Activated CD4-positive, alpha-beta T cell treated with anti-CD3 and anti-CD28 coated beads, Interleukin-2, amount 50 U/mL, for 16 hours (primary cell): ENCODE data around the gene NHSL1.

Source experiments
- DNase-seq: peaks from one replicate; pipeline ENCODE4 v3.0.0-alpha.2; 2020

NHSL1 gene

DNA sequence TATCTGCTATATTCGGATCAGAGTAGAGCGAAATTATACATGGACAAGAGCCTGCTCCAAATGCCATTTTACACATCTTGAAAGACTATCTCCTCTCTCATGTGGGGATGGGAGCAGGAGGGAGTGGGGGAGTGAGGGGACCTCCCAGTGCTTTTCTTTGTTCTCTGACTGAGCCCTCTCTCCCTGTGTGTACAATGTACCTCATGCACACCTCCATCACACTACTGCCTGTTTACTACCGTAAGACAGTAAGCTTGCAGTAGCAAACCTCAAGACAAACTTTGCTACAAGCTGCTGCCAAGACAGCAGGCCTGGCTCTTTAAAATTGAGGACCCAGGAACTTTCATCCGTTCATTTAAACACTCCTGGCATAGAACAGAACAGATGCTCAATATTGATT is 7.2 kb downstream of the NHSL1 start:
- DNase-seq, result no peak

DNA sequence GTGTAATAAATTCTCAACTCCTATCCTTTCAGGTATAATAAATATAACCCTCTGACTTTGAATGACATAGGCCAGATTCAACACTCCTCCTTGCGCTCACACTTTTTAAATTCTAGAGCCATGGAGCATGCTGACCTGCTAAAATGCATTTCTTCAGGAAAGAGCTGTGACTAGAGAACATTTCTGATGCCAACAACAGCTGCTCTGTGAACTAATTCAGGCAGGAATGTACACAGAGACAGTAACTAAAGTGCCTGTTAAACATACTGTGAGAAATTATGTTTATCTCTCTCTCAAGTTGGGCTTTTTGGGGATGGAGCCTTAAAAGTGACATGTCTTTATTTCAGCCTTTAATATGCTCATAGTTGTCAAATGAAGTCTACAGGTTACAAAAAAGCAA is 8.3 kb downstream of the NHSL1 start:
- no peak for DNase-seq

DNA sequence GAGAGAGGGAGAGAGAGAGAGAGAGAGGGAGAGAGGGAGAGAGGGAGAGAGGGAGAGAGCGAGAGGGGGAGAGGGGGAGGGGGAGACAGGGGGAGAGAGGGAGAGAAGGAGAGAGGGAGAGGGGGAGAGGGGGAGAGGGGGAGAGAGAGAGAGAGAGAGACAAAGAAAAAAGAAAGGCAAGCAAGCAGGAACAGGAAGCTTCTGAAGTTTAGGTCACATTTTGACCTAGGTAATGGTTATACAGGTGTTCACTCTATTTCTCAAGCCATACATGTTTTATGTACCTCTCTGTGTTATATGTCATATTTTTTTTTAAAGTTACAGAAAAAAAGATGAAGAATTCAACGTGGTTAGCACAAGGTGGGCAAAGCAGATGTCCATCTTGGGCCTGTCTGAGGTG is 9.4 kb downstream of the NHSL1 start:
- no peak for DNase-seq

DNA sequence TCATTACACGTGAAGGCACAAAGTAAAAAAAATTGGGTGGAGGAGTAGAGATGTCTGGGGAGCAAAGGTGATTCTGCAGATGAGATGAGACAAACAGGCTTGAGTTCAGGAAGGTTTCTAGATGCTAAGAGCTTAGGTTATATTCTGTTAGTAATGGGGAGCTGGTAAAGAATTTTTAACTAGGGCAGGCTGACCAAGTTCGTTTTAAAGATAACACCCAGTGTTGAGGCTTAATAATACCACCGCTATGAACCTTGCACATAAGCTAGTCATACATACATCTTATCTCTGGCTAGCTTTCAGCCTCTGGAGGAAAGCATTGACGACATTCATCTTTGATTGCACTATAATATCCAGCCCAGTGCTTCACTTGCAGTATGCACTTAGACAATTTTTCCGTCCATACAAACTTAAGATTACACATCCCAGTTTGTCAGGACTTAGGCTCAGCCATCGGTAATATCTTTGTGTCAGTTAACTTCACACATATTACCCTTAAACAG is 12.1 kb downstream of the NHSL1 start:
- DNase-seq, result no peak

DNA sequence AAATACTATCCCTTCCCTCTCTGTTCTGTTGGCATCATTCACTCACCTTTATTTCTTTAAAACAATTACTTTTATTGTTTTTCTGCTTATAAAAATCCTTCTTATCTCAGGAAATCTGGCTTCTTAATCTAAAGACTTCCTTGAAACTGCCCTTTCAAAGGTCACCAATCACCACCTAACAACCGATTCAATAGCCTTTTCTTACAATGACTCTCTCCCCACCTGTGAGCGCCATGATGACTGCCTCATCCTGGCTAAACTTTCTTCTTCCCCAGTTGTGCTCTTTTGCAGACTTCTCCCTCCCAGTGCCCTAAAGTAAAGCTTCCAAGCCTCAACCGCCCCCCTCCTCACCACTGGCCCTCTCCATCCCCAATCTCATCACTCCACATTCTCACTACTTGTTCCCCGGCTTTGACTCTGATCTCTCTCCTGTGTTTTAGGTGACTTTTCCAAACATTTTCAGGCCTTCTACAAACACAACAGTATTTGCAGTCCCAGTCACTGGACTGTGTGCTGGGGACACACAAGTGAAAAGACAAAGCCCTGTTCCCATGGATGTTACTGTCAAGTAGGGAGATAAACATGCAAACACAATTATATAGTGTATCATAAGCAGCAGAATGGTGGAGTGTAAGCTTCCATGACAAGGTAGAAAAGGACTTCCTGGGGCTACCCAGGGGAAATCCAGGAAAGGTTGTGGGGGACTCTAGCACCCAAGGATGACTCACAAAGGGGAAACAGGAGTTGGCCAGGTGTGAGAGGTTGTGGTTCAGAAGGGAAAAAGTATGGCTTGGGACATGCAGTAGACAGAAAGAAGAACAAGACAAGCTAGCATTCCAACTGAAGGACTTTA is 12.8 kb downstream of the NHSL1 start:
- DNase-seq, result no peak

DNA sequence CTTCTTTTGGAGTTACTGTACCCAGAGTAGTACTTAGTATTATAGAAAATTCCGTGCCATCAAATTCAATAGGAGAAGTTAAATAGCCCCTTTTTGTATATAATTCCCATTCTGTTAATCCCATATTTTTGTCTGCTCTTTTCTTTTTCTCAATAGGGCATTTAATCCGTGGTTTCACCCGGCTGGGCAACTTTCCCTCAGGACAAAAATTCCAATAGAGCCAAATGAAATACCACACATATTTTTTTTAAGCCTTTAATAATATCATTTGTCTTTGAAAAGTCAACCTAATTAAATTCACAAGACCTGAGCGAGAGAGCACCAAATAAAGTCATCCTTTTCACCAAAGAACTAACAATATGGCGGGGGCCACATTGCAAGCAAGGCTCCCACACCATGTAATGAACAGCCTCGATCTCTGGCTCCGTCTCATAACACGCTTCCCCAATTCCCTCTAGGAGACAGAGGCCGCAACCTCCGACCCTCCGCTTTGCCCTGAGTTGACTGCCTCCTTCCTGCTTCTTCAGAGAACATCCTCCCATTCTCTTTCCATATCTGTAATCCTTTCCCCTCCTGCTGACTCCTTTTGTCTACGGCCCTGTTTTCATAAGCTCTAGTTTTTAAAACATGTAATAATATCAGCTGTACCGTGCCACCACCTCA is 13.6 kb downstream of the NHSL1 start:
- no peak for DNase-seq

DNA sequence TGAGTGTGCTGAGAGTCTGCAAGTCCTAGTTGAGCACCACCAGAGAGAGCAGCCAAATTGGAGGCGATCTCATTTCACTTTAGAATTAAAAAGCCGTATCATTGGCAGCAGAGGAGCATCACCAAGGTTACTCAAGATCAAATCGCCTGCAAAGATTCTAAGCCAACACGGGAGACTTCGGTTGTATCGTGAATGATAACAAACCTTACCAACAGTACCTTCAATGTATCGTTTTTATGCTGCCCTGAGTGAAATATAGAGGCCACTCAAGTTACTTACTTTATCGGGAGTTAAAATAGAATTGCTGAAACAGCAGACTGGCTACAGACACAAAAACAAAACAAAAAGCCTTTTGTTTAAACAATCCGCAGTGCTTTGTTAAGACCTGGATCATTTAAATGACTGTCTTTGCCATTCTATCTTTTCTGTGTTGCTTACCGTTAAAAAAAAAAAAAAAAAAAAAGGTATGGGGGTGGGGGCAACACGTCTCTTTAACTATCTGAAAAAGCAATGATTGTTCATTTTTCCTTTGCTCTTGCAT is 14.2 kb downstream of the NHSL1 start:
- DNase-seq, result no peak

DNA sequence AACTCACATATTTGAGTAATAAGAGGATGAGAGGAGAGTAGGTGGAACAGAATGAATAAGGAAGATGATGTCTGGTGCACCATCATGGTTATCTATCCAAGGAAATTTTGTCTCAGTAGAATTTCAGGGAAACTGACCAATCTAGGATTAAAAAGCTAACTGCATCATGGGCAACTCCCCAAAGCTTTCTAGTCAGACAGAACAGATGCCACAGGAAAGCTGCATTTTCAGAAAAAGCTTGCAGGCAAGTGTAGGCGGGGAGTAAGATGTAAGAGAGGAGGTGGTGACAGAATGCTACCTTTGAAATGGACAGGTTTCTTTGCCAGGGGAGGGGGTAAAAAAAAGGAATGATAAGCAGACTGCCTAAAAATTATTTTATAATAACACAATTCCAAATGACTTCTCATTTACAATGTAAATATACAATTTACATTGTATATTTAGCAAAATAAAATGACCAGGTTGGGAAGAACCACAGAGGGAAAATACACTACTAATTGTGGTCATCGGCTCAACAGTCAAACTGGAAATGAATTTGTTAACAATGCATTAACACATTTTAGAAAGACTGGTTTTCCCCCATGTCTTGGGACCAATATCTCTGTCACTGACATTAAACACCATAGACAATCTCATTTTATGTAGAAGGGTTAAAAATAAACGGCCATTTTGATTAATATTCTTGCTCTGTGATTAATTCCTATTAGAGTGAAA is 15.1 kb downstream of the NHSL1 start:
- no peak for DNase-seq

DNA sequence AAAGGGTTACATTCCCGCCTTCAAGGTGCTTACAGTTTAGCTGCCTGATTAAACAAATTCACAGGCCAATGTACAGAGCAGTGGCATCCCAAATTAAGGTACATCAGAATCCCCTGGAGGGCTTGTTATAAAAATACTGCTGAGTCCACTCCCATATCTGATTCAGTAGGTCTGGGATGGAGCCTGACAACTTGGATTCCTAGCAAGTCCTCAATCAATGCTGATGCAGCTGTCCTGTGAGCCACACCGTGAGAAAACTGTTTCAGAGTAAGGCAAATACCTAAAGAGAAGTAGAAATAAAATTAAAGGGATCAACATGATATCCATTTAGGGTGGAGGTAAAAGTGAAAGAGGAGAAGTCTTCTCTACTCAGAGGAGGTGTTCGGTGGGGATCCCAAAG is 16.5 kb downstream of the NHSL1 start:
- DNase-seq, result no peak

DNA sequence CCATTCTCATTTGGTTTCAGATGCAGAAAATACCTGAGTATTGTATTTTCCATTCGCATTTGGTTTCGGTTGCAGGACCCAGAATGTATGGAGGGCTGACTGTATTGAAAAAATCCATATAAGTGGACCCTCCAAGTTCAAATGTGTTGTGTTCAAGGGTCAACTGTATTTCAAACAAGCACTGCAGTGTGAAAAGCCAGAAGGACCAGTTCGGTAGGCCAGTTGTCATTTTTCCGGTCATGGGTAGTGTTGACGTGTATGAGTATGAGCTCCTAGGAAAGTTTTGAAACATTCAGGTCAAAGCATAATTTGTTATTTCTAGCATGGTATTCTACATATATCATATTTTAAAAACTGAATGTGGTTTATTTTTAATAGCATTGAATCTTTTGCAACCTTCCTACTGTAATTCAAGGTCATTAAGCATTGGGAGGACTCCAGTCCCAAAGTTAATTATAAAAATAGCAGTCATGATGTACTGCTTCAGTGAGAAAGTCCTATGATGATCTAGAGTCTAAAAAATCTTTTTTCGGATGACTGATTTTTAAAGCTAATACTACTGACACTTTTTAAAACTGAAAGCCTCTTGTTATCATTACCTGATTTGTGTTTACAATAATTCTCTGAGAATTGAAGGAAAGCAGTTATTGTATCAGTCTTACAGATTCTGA is 18.9 kb downstream of the NHSL1 start:
- DNase-seq, result no peak

DNA sequence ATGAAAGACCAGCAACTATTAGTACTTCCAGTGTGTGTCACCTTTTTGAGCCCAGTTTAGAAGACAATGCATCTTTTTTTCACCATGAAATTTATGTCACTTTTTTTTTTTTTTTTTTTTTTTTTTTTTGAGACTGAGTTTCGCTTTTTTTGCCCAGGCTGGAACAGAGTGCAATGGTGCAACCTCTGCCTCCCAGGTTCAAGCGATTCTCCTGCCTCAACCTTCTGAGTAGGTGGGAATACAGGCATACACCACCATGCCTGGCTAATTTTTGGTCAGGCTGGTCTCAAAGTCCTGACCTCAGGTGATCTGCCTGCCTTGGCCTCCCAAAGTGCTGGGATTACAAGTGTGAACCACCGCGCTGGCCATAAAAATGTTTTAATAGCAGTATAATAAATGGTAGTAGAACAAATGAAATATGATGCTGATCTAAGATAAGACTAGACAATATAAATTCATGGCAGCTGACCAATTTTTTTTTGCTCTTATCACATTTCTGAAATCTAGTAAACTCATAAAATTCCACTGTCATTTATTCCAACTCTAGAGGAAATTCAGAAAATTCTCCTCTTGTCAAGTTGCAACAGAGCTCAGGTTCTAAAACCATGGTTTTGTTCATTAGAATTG is 21.3 kb downstream of the NHSL1 start:
- DNase-seq, result no peak

DNA sequence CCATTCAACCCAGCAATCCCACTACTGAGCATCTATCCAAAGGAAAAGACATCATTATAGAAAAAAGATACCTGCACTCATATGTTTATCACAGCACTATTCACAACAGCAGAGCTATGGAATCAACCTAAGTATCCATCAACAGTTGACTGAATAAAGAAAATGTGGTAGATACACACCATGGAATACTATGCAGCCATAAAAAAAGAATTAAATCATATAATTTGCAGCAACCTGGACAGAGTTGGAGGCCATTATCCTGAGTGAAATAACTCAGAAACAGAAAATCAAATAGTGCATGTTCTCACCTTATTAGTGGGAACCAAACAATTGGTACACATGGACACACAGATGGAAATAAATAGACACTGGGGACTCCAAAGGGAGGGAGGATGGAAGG is 23.2 kb downstream of the NHSL1 start:
- no peak for DNase-seq

DNA sequence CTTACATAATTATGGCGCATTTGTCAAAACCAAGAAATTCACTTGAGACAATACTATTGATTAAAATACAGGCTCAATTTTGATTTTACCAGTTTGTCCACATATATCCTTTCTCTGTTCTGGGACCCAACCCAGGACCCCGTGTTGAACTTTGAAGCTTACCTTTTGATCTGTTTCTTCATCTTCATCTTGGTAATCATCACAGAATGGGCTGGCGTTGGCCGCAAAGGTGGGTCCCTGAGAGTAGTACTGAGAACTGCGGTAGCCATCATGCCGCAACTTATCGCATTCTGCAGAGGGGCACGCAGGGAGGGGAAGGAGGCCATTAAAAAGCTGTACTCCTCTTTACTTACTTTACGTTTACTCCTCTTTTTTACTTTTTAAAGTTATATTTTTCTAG is 26.1 kb downstream of the NHSL1 start:
- DNase-seq, result no peak

DNA sequence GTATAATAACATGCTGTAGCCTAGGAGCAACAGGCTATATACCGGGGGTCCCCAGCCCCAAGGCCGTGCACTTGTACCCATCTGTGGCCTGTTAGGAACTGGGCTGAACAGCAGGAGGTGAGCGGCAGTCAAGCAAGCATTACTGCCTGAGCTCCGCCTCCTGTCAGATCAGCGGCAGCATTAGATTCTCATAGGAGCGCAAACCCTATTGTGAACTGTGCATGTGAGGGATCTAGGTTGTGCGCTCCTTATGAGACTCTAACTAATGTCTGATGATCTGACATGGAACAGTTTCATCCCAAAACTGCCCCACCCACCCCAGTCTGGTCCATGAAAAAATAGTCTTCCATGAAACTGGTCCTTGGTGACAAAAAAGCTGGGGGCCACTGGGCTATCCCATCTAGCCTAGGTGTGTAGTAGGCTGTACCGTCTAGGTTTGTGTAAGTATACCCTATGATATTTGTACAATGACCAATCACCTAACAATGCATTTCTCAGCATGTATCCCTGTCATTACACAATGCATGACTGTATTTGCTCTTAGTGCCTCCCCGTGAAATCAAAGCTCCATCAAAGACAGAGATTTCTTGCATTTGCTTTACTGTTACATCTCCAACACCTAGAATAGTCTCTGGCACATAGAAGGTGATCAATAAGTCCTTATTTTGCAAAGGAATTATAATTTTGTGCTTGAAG is 30.8 kb downstream of the NHSL1 start:
- DNase-seq, result no peak

DNA sequence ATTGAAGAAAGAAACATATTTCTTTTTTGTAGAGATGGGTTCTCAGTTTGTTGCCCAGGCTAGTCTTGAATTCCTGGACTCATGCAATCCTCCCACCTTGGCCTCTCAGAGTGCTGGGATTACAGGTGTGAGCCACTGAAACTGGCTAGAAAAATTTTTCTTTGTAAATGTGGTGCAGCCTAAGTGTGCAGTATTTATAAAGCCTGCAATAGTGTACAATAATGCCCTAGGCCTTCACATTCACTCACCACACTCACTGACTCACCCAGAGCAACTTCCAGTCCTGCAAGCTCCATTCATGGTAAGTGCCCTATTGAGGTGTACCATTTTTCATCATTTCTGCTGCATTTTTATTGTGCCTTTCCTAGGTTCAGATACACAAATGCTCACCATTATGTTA is 31.4 kb downstream of the NHSL1 start:
- DNase-seq, result no peak

DNA sequence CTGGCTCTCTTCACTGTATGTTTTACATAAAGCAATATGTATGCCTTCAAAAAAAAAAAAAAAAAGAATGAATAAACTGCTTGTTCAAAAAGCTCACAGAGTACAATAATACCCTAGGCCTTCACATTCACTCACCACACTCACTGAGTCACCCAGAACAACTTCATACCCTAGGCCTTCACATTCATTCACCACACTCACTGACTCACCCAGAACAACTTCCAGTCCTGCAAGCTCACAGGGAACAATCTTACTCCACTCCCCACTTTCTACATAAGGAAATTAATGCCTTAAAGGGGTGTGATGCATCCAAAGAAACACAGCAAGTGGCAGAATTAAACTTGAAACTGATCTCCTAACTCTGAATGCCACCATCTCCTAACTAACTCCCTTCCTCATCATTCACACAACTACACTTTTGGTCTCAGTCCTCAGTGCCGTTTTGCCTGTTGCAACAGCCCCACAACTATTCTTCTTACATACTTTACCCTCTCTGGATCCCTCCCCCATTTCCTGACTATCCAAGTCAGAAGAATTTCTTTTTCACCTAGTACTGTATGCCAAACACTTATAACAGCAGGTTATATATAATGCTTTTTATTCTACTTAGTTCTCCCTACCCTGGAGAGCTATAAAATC is 34.2 kb downstream of the NHSL1 start:
- peak; percentile 45 for DNase-seq

DNA sequence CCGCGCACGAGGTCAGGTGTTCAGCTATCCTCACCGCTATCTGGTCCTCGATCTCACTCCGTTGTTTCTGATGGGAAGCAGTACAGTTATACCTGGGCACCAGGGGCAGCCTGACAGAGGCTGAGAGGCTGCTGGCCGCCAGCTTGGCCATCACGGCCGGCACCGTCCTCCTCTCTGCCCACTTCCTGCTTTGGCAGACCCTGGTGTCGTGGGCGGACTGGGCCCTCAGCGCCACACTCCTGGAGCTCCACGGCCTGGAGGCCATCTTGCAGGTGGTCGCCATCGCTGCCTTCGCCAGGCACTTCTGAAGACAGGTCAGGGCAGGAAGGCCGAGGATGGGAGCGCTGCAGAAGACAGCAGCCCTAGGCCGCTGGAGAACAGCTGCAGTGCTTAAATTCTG is 35.2 kb downstream of the NHSL1 start:
- no peak for DNase-seq

DNA sequence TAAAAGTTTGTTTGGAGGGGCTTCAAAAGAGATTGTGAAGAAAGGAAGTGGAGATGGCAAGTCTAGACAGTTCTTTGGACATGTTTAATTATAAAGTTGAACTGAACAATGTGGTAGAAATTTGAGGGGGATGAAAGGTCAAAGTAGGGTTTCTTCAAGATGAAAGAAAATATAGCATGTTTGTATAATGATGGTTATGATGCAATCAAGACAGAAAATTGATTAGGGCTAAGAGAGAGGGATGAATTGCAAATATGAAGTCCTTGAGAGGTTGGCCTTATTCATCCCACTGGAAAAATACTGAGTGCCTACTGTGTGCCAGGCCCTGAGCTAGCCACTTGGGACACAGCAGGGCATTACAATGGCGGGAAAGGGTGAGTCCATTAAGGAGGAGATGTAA is 37.6 kb downstream of the NHSL1 start:
- no peak for DNase-seq

DNA sequence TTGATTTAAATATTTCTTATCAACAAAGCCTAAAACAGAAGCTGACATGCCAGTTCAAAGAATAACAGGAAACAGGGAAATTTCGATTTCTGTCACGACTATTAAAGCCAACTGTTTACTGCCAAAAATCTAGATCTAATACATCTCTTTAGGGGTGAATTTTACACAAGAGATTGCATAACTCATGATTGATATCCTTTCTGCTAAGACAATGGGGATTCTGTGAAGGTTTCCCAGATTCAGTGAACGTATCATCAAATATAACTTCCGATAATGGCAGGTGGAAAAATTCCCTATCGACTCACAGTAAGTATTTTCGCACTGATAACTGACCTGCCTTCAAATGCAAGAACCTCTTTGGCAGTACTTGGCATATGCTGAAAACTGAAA is 42.9 kb downstream of the NHSL1 start:
- DNase-seq, result no peak

DNA sequence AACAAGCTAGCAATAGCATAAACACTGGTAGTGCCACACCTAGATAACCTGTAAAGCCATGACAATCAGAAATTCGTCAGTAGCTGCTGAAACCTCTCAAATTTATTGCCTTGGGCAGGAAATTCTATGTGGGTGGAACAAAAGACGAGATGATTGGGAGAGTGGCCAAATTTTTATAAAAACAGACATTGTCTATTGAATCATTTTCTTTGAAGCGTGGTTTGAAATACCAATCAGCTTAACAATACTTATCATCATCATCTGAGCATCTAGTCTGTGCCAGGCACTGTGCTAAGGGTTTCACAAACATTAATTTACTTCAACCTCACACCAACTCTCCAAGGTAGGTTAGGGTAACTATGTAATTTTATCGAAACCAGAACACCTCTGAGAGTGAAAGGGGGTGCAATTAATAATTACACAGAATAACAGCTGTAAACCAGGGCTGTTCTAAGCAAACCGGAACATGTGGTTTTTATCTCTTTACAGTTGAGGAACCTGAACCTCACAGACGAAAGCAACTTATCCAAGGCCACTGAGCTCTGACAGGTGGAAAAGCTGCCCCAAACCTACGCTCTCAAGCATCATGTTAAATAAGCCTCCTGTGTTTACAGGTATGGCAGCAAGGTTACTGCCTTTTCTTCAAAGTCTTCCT is 43.4 kb downstream of the NHSL1 start:
- DNase-seq, result peak; percentile 57
